Activated CD8-positive, alpha-beta T cell treated with anti-CD3 and anti-CD28 coated beads, Interleukin-2, amount 10 ng/mL, durations not matched to agents 7 days and 5 days (primary cell): ENCODE data around the gene PHLPP1. TPM values are rescaled to one million over a fixed set of nuclear protein-coding genes. Genes with fewer than 3 reads are reported as not detected.

ENCODE experiments used
- ATAC-seq: fragments of 150-1000 bp; cut with Tn5 transposase; one replicate; pipeline ENCODE4 v1.10.0; 2021; ENCODE audit warnings: moderate library complexity
- CTCF ChIA-PET: fragments of 350-600 bp; sonication (Branson Sonifier 250); formaldehyde crosslinking; loops from one replicate; lab custom pipeline; 2021; ENCODE audit warnings: antibody characterized with exemption; lab: Charles Lee
- POLR2A ChIA-PET: fragments of 350-600 bp; sonication (Branson Sonifier 250); formaldehyde crosslinking; loops from one replicate; lab custom pipeline; 2021; ENCODE audit warnings: antibody characterized with exemption; lab: Charles Lee
- DNase-seq: peaks from one replicate; pipeline ENCODE4 v3.0.0-alpha.2; 2020
- H3K27ac Mint-ChIP-seq: one replicate; pipeline ENCODE4 v1.8.0; 2021; ENCODE audit warnings: mild to moderate bottlenecking, mixed read lengths
- H3K27me3 Mint-ChIP-seq: one replicate; pipeline ENCODE4 v1.8.0; 2021; ENCODE audit warnings: low read depth, mixed read lengths
- H3K36me3 Mint-ChIP-seq: one replicate; pipeline ENCODE4 v1.8.0; 2021; ENCODE audit warnings: low read depth, mixed read lengths
- H3K4me1 Mint-ChIP-seq: one replicate; pipeline ENCODE4 v1.8.0; 2021; ENCODE audit warnings: low read depth, mixed read lengths
- H3K4me3 Mint-ChIP-seq: one replicate; pipeline ENCODE4 v1.8.0; 2021; ENCODE audit warnings: mild to moderate bottlenecking, mixed read lengths
- H3K9me3 Mint-ChIP-seq: one replicate; pipeline ENCODE4 v1.8.0; 2022; ENCODE audit warnings: mixed read lengths; ENCODE audit not compliant: insufficient read depth
- total RNA-seq, 2 experiments: library from RNA; stranded (reverse); gene quantifications; one replicate each; pipeline ENCODE4 v1.2.3, GENCODE V29; 2021

The PHLPP1 gene
- total RNA-seq, 2 experiments from 2014 or later = 2.9 to 3.5 TPM

- DNase-seq (no peak), ATAC-seq (no peak)
- Mint-ChIP-seq H3K27me3 (no peaks in the 10 kb centered on the region), H3K9me3 (no peaks in the 10 kb centered on the region), H3K4me3 (no peak overlapping the region), H3K36me3 (no peaks in the 10 kb centered on the region), H3K27ac (no peak overlapping the region), H3K4me1 (no peaks in the 10 kb centered on the region)
- ChIA-PET CTCF (interaction anchor here (1.2 to 1.3 kb wide), 2 partner anchors 9 to 164 kb away, joined by 3 to 4 read pairs; no protein-coding TSS in a partner anchor), POLR2A (no interaction called here)
These were observed 251.7 kb downstream of the PHLPP1 start for GRCh38 chr18:62967089-62967488.

GRCh38 chr18:62973689-62974088, 258.3 kb downstream of the PHLPP1 start:
- Mint-ChIP-seq H3K4me3 (no peak overlapping the region), H3K27me3 (no peaks in the 10 kb centered on the region), H3K9me3 (no peaks in the 10 kb centered on the region), H3K36me3 (no peaks in the 10 kb centered on the region), H3K27ac (no peak overlapping the region), H3K4me1 (no peaks in the 10 kb centered on the region)
- POLR2A ChIA-PET = interaction anchor here (0.7 kb wide), 1 partner anchor 111 kb away, joined by 3 read pairs; no protein-coding TSS in a partner anchor
- DNase-seq = no peak
- CTCF ChIA-PET = interaction anchor here (1.1 to 2.0 kb wide), 2 partner anchors 9 to 390 kb away, joined by 4 to 6 read pairs; no protein-coding TSS in a partner anchor
- no peak for ATAC-seq

- ChIA-PET POLR2A (no interaction called here), CTCF (interaction anchor here (2.0 kb wide), 1 partner anchor 8 kb away, joined by 6 read pairs; no protein-coding TSS in a partner anchor)
- no peak overlapping the region for H3K27ac Mint-ChIP-seq
- ATAC-seq (no peak), DNase-seq (no peak)
- H3K36me3 Mint-ChIP-seq = no peaks in the 10 kb centered on the region
- H3K9me3 Mint-ChIP-seq = no peaks in the 10 kb centered on the region
- no peaks in the 10 kb centered on the region for H3K4me1 Mint-ChIP-seq
- no peaks in the 10 kb centered on the region for H3K27me3 Mint-ChIP-seq
- no peak overlapping the region for H3K4me3 Mint-ChIP-seq
These were observed 259.0 kb downstream of the PHLPP1 start for GRCh38 chr18:62974388-62974787.

- DNase-seq (no peak), ATAC-seq (no peak)
- H3K27ac Mint-ChIP-seq = no peak overlapping the region
- POLR2A ChIA-PET = no interaction called here
- CTCF ChIA-PET = interaction anchor here (1.0 kb wide), 1 partner anchor 260 kb away, joined by 3 read pairs; the partner anchor contains the start of gene PHLPP1
- no peaks in the 10 kb centered on the region for H3K27me3 Mint-ChIP-seq
- no peaks in the 10 kb centered on the region for H3K36me3 Mint-ChIP-seq
- no peaks in the 10 kb centered on the region for H3K4me1 Mint-ChIP-seq
- no peak overlapping the region for H3K4me3 Mint-ChIP-seq
- no peaks in the 10 kb centered on the region for H3K9me3 Mint-ChIP-seq
These were observed 259.8 kb downstream of the PHLPP1 start for GRCh38 chr18:62974928-62975675.

- Mint-ChIP-seq H3K9me3 (no peaks in the 10 kb centered on the region), H3K27ac (no peak overlapping the region)
These were observed 260.4 kb downstream of the PHLPP1 start for GRCh38 chr18:62975785-62976184.

GRCh38 chr18:62976227-62976626, 260.9 kb downstream of the PHLPP1 start:
- H3K4me3 Mint-ChIP-seq = no peak overlapping the region
- H3K27me3 Mint-ChIP-seq = no peaks in the 10 kb centered on the region
- H3K9me3 Mint-ChIP-seq = no peaks in the 10 kb centered on the region
- no peak for DNase-seq
- no peaks in the 10 kb centered on the region for H3K4me1 Mint-ChIP-seq
- ChIA-PET CTCF (no interaction called here), POLR2A (no interaction called here)
- H3K36me3 Mint-ChIP-seq = no peaks in the 10 kb centered on the region
- H3K27ac Mint-ChIP-seq = no peak overlapping the region
- ATAC-seq = no peak

More at GRCh38 chr18:62975785-62976184, 260.4 kb downstream of the PHLPP1 start:
- CTCF ChIA-PET = interaction anchor here (1.0 kb wide), 1 partner anchor 261 kb away, joined by 3 read pairs; the partner anchor contains the start of gene PHLPP1
- Mint-ChIP-seq H3K36me3 (no peaks in the 10 kb centered on the region), H3K4me1 (no peaks in the 10 kb centered on the region), H3K27me3 (no peaks in the 10 kb centered on the region), H3K4me3 (no peak overlapping the region)
- POLR2A ChIA-PET = no interaction called here
- no peak for ATAC-seq
- DNase-seq = no peak

GRCh38 chr18:62977512-62977911, 262.2 kb downstream of the PHLPP1 start:
- H3K4me3 Mint-ChIP-seq = no peak overlapping the region
- H3K4me1 Mint-ChIP-seq = peaks cover 3% of the 10 kb centered on the region
- H3K9me3 Mint-ChIP-seq = no peaks in the 10 kb centered on the region
- POLR2A ChIA-PET = no interaction called here
- CTCF ChIA-PET = interaction anchor here (1.4 kb wide), 1 partner anchor 339 kb away, joined by 4 read pairs; no protein-coding TSS in a partner anchor
- H3K27ac Mint-ChIP-seq = no peak overlapping the region
- no peaks in the 10 kb centered on the region for H3K36me3 Mint-ChIP-seq
- DNase-seq = no peak
- no peak for ATAC-seq
- no peaks in the 10 kb centered on the region for H3K27me3 Mint-ChIP-seq

GRCh38 chr18:62978251-62979049, 263.1 kb downstream of the PHLPP1 start:
- Mint-ChIP-seq H3K27me3 (no peaks in the 10 kb centered on the region), H3K9me3 (no peaks in the 10 kb centered on the region), H3K4me1 (peaks cover 7% of the 10 kb centered on the region), H3K27ac (no peak overlapping the region), H3K36me3 (no peaks in the 10 kb centered on the region), H3K4me3 (no peak overlapping the region)
- ChIA-PET CTCF (interaction anchor here (1.4 kb wide), 1 partner anchor 340 kb away, joined by 4 read pairs; no protein-coding TSS in a partner anchor), POLR2A (no interaction called here)
- DNase-seq = no peak
- no peak for ATAC-seq

GRCh38 chr18:62979176-62979575, 263.8 kb downstream of the PHLPP1 start:
- Mint-ChIP-seq H3K27me3 (no peaks in the 10 kb centered on the region), H3K9me3 (no peaks in the 10 kb centered on the region), H3K27ac (no peak overlapping the region), H3K4me1 (peaks cover 7% of the 10 kb centered on the region), H3K36me3 (no peaks in the 10 kb centered on the region), H3K4me3 (no peak overlapping the region)
- CTCF ChIA-PET = interaction anchor here (1.4 to 4.6 kb wide), 2 partner anchors 263 to 340 kb away, joined by 4 to 56 read pairs; partner anchors contain the start of gene PHLPP1
- DNase-seq (no peak), ATAC-seq (no peak)
- POLR2A ChIA-PET = no interaction called here

GRCh38 chr18:62979900-62980299, 264.6 kb downstream of the PHLPP1 start:
- POLR2A ChIA-PET = no interaction called here
- no peak for DNase-seq
- no peak for ATAC-seq
- CTCF ChIA-PET = interaction anchor here (0.8 to 4.6 kb wide), 3 partner anchors 264 to 394 kb away, joined by 3 to 56 read pairs (median 5); partner anchors contain the start of gene PHLPP1
- H3K4me1 Mint-ChIP-seq = peaks cover 7% of the 10 kb centered on the region
- no peaks in the 10 kb centered on the region for H3K9me3 Mint-ChIP-seq
- H3K27ac Mint-ChIP-seq = no peak overlapping the region
- H3K36me3 Mint-ChIP-seq = no peaks in the 10 kb centered on the region
- no peak overlapping the region for H3K4me3 Mint-ChIP-seq
- no peaks in the 10 kb centered on the region for H3K27me3 Mint-ChIP-seq

- Mint-ChIP-seq H3K4me1 (peaks cover 7% of the 10 kb centered on the region), H3K27me3 (no peaks in the 10 kb centered on the region), H3K9me3 (no peaks in the 10 kb centered on the region), H3K36me3 (no peaks in the 10 kb centered on the region), H3K27ac (no peak overlapping the region), H3K4me3 (no peak overlapping the region)
- POLR2A ChIA-PET = no interaction called here
- DNase-seq (no peak), ATAC-seq (no peak)
- CTCF ChIA-PET = interaction anchor here (1.0 to 4.6 kb wide), 17 partner anchors 13 to 458 kb away, joined by 3 to 56 read pairs (median 5); partner anchors contain the start of gene PHLPP1
These were observed 266.2 kb downstream of the PHLPP1 start for GRCh38 chr18:62981566-62981965.
